ENCODE results near the gene ANXA6.

The ANXA6 gene

DNA sequence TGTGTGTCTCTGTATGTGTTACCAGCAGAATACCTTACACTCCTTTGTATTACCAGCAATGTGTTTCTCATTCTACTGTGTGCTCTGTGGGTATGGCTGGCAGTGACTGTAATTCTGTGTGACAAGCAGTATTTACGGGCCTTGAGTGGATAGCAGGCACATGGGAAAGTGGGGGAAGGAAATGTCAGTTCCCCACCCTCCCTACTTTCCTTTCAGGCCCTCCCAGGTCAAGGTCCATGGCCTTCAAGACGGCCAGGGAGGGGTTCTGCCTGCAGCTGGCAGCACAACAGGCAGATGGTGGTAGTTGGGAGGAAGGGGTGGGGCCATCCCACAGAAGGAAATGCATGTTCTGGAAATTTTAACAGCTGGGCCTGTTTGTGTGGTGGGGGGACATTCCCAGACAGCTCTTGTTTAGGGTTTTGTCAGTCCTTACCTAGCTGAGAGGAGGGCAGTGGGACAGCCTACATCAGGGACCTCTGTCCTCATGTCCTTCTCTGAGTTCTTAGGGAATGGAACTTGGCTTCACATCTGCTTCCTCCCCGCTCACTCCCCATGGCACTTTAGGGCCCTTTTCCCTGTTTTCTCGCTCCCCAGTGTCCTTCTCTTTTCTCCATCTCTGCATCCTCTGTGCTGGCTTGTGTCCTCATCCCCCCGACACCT lies 62.1 kb downstream of the ANXA6 start:
- ATAC-seq, result peak; percentile 55
- TF ChIP-seq, protein P1, sequence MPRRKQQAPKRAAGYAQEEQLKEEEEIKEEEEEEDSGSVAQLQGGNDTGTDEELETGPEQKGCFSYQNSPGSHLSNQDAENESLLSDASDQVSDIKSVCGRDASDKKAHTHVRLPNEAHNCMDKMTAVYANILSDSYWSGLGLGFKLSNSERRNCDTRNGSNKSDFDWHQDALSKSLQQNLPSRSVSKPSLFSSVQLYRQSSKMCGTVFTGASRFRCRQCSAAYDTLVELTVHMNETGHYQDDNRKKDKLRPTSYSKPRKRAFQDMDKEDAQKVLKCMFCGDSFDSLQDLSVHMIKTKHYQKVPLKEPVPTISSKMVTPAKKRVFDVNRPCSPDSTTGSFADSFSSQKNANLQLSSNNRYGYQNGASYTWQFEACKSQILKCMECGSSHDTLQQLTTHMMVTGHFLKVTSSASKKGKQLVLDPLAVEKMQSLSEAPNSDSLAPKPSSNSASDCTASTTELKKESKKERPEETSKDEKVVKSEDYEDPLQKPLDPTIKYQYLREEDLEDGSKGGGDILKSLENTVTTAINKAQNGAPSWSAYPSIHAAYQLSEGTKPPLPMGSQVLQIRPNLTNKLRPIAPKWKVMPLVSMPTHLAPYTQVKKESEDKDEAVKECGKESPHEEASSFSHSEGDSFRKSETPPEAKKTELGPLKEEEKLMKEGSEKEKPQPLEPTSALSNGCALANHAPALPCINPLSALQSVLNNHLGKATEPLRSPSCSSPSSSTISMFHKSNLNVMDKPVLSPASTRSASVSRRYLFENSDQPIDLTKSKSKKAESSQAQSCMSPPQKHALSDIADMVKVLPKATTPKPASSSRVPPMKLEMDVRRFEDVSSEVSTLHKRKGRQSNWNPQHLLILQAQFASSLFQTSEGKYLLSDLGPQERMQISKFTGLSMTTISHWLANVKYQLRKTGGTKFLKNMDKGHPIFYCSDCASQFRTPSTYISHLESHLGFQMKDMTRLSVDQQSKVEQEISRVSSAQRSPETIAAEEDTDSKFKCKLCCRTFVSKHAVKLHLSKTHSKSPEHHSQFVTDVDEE (CRISPR knock-in tag; IDR thresholded peaks at IDR 0.05), result no peak

DNA sequence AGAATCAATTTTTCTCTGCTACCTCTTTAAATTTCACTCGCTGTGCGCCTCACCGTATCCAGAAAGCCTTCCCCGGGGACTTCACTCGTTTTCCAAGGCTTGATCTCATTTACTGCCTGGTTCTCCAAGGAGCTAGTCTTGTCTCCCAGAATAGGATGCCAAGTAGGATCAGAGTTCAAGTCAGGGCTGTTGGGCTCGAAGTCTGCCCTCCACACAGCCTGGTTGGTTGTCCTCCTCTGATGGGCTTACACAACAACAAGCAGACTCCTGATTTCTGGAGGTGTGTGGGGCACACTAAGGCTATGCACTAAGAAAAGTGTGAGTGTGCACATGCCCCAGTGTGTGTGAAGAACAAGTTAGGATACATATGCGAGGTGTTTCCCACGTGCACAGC lies 62.7 kb downstream of the ANXA6 start:
- no peak; the same call in 2 of the 3 replicates for ATAC-seq
- TF ChIP-seq OSR1 (CRISPR knock-in tag; IDR thresholded peaks at IDR 0.05), result no peak
- TF ChIP-seq TOX (CRISPR knock-in tag; IDR thresholded peaks at IDR 0.05; ENCODE audit: borderline replicate concordance), result no peak
- no peak for TF ChIP-seq ISL1 (CRISPR knock-in tag; IDR thresholded peaks at IDR 0.05)
- TF ChIP-seq, protein P2, sequence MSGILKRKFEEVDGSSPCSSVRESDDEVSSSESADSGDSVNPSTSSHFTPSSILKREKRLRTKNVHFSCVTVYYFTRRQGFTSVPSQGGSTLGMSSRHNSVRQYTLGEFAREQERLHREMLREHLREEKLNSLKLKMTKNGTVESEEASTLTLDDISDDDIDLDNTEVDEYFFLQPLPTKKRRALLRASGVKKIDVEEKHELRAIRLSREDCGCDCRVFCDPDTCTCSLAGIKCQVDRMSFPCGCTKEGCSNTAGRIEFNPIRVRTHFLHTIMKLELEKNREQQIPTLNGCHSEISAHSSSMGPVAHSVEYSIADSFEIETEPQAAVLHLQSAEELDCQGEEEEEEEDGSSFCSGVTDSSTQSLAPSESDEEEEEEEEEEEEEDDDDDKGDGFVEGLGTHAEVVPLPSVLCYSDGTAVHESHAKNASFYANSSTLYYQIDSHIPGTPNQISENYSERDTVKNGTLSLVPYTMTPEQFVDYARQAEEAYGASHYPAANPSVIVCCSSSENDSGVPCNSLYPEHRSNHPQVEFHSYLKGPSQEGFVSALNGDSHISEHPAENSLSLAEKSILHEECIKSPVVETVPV (CRISPR knock-in tag; IDR thresholded peaks at IDR 0.05), result no peak
- no peak for TF ChIP-seq ZNF565 (CRISPR knock-in tag; conservative IDR thresholded peaks at IDR 0.05; ENCODE audit: low read depth)
- TF ChIP-seq RARB (CRISPR knock-in tag; IDR thresholded peaks at IDR 0.05), result no peak
- TF ChIP-seq ZNF70 (CRISPR knock-in tag; IDR thresholded peaks at IDR 0.05), result no peak
- TF ChIP-seq ARNTL (CRISPR knock-in tag; IDR thresholded peaks at IDR 0.05; ENCODE audit: borderline replicate concordance, low read depth), result no peak
- TF ChIP-seq, protein P3, sequence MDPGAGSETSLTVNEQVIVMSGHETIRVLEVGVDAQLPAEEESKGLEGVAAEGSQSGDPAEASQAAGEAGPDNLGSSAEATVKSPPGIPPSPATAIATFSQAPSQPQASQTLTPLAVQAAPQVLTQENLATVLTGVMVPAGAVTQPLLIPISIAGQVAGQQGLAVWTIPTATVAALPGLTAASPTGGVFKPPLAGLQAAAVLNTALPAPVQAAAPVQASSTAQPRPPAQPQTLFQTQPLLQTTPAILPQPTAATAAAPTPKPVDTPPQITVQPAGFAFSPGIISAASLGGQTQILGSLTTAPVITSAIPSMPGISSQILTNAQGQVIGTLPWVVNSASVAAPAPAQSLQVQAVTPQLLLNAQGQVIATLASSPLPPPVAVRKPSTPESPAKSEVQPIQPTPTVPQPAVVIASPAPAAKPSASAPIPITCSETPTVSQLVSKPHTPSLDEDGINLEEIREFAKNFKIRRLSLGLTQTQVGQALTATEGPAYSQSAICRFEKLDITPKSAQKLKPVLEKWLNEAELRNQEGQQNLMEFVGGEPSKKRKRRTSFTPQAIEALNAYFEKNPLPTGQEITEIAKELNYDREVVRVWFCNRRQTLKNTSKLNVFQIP (CRISPR knock-in tag; IDR thresholded peaks at IDR 0.05; ENCODE audit: borderline replicate concordance, low read depth), result no peak
- TF ChIP-seq ZFP3 (CRISPR knock-in tag; IDR thresholded peaks at IDR 0.05), result no peak
- no peak for TF ChIP-seq PPARA (CRISPR knock-in tag; IDR thresholded peaks at IDR 0.05; ENCODE audit: borderline replicate concordance)
- no peak for TF ChIP-seq ZFP30 (CRISPR knock-in tag; IDR thresholded peaks at IDR 0.05)
- TF ChIP-seq, protein P1 (CRISPR knock-in tag; IDR thresholded peaks at IDR 0.05), result no peak
- TF ChIP-seq GLIS3 (CRISPR knock-in tag; IDR thresholded peaks at IDR 0.05), result no peak
- TF ChIP-seq BACH2 (CRISPR knock-in tag; IDR thresholded peaks at IDR 0.05; ENCODE audit: borderline replicate concordance), result no peak

DNA sequence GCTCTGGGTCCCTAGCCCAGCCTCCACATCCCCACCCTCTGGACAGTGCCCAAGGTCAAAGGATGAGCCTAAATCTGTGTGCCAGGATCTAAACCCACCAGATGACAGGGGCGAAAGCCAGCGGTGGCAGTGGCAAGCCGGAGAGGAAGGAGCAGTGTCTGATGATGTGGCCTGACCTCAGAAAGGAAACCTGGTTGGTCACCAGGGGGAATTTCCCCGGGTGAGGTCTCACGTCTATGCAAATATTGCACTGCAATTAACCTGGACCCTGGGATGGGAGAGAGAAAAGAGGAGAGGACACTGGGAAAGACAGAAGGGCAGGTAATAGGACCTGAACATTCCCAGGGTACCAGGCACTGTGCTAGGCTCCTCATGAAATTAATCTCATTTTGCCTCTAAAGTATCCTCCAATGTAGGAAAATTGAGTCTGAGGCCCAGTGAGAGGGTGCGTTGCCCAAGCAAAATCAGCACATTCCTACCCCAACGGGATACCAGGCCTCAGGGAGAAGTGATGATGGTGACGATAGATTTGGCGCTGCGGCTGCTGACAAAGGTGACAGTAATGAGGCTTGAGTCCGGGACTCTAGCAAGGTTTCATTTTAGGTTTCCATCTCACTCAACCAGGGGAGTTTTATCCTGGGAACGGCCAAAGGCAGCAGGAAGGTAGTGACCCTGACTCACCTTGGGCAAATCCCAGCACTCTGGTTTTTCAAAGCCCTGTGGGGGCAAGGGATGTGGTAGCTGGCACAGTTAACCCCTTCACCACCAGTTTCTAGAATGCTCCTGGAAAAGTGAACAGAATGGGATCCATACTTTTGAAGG lies 63.3 kb downstream of the ANXA6 start:
- TF ChIP-seq ZFP30 (CRISPR knock-in tag; IDR thresholded peaks at IDR 0.05), result no peak
- no peak for TF ChIP-seq ARNTL (CRISPR knock-in tag; IDR thresholded peaks at IDR 0.05; ENCODE audit: borderline replicate concordance, low read depth)
- TF ChIP-seq PPARA (CRISPR knock-in tag; IDR thresholded peaks at IDR 0.05; ENCODE audit: borderline replicate concordance), result no peak
- no peak for TF ChIP-seq ZNF70 (CRISPR knock-in tag; IDR thresholded peaks at IDR 0.05)
- TF ChIP-seq SNAI2 (CRISPR knock-in tag; IDR thresholded peaks at IDR 0.05), result no peak
- no peak for TF ChIP-seq TCF4 (CRISPR knock-in tag; IDR thresholded peaks at IDR 0.05; ENCODE audit: borderline replicate concordance)
- TF ChIP-seq RARB (CRISPR knock-in tag; IDR thresholded peaks at IDR 0.05), result no peak
- TF ChIP-seq, protein P3 (CRISPR knock-in tag; IDR thresholded peaks at IDR 0.05; ENCODE audit: borderline replicate concordance, low read depth), result no peak
- no peak for ATAC-seq

All from SK-N-SH treated with all-trans-retinoic acid at 6 μM for 48 hours (cell line).